NK-92 (cell line): ENCODE results near the gene PPP1R3C.

Source experiments
- DNase-seq: peaks from one replicate; lab custom pipeline; 2025; ENCODE audit not compliant: unreplicated experiment; lab: John Stamatoyannopoulos, UW

The PPP1R3C gene

GRCh38 chr10:91602449-91602848 is 30.4 kb downstream of the PPP1R3C start:
- no peak for DNase-seq

GRCh38 chr10:91601212-91601611 is 31.7 kb downstream of the PPP1R3C start:
- DNase-seq, result no peak

- no peak for DNase-seq
Observed at GRCh38 chr10:91598211-91598977, 34.5 kb downstream of the PPP1R3C start.

GRCh38 chr10:91597197-91597881 is 35.5 kb downstream of the PPP1R3C start:
- DNase-seq, result no peak

GRCh38 chr10:91596825-91597196 is 36.1 kb downstream of the PPP1R3C start:
- DNase-seq, result no peak

- no peak for DNase-seq
Observed at GRCh38 chr10:91593834-91594233, 39.0 kb downstream of the PPP1R3C start.

- DNase-seq, result no peak
Observed at GRCh38 chr10:91593366-91593765, 39.5 kb downstream of the PPP1R3C start.

- DNase-seq, result no peak
Observed at GRCh38 chr10:91592266-91592975, 40.5 kb downstream of the PPP1R3C start.

- no peak for DNase-seq
Observed at GRCh38 chr10:91591797-91592174, 41.1 kb downstream of the PPP1R3C start.

GRCh38 chr10:91590904-91591796 is 41.7 kb downstream of the PPP1R3C start:
- no peak for DNase-seq

- DNase-seq, result no peak
Observed at GRCh38 chr10:91590142-91590903, 42.5 kb downstream of the PPP1R3C start.

- no peak for DNase-seq
Observed at GRCh38 chr10:91589658-91590035, 43.2 kb downstream of the PPP1R3C start.

- no peak for DNase-seq
Observed at GRCh38 chr10:91589015-91589657, 43.7 kb downstream of the PPP1R3C start.

GRCh38 chr10:91587710-91588638 is 44.9 kb downstream of the PPP1R3C start:
- DNase-seq, result no peak

- DNase-seq, result no peak
Observed at GRCh38 chr10:91582153-91582554, 50.7 kb downstream of the PPP1R3C start.

GRCh38 chr10:91579329-91579985 is 53.4 kb downstream of the PPP1R3C start:
- DNase-seq, result no peak
